T-helper 2 cell treated with Interferon-gamma antibody and Interleukin-4, amounts not matched to agents 100 ng/mL and 5 ng/mL, for 36 hours (primary cell): ENCODE results near the gene FAM107B. TPM values are rescaled to one million over a fixed set of nuclear protein-coding genes. Genes with fewer than 3 reads are reported as not detected.

Source experiments
- intact Hi-C: fragments of 100-400 bp; cut with micrococcal nuclease; formaldehyde crosslinking; loops from one replicate; pipeline ENCODE4 v1.15.1; 2023
- total RNA-seq: library from RNA; stranded (reverse); gene quantifications from 2 replicates; pipeline ENCODE4 v1.2.3, GENCODE V29; 2022

The FAM107B gene
- total RNA-seq, 1 donor from 2014 or later, result 161 TPM

- intact Hi-C loops, result loop anchor here (10.0 kb wide), 1 partner anchor 58 kb away; no protein-coding TSS in a partner anchor
Observed at GRCh38 chr10:14667280-14667679, 107.4 kb downstream of the FAM107B start.

- intact Hi-C loops, result loop anchor here (10.0 kb wide), 1 partner anchor 59 kb away; no protein-coding TSS in a partner anchor
Observed at GRCh38 chr10:14665865-14666857, 108.5 kb downstream of the FAM107B start.

DNA sequence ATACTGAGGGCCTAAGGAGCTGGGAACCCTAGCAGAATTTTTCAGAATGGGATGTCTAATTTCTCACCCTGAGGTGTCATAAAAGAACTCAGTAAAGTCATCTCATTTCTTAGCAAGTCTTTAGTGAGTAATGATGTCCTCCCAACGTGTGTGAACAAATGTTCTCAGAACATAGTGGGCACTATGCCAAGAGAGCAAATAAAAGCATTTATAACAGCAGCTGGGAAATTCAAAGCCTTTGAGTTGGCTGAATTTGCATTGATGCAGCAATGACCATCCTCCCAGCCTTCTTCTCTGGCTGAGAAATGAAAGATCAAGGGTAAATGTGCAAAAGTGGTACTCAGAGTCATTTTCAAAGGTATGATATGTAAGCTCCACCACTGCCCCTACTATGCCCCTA, 109.4 kb downstream of the FAM107B start:
- intact Hi-C loops, result loop anchor here (10.0 kb wide), 1 partner anchor 59 kb away; no protein-coding TSS in a partner anchor

DNA sequence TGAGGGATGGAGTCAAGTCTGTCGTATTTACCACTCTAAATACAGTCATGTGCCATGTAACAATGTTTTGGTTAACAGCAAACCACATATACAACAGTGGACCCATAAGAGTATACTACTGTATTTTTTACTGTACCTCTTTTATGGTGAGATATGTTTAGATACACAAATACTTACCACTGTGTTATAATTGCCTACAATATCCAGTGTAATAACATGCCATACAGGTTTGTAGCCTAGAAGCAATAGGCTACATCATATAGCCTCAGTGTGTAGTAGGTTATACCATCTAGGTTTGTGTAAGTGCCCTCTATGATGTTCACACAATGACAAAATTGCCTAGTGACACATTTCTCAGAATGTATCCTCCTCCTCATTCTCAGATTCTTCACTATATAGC, 110.4 kb downstream of the FAM107B start:
- intact Hi-C loops, result loop anchor here (10.0 kb wide), 1 partner anchor 60 kb away; no protein-coding TSS in a partner anchor

GRCh38 chr10:14661818-14662217, 112.9 kb downstream of the FAM107B start:
- intact Hi-C loops, result loop anchor here (10.0 kb wide), 1 partner anchor 63 kb away; no protein-coding TSS in a partner anchor

GRCh38 chr10:14660831-14661230, 113.9 kb downstream of the FAM107B start:
- intact Hi-C loops, result loop anchor here (10.0 kb wide), 1 partner anchor 64 kb away; no protein-coding TSS in a partner anchor

DNA sequence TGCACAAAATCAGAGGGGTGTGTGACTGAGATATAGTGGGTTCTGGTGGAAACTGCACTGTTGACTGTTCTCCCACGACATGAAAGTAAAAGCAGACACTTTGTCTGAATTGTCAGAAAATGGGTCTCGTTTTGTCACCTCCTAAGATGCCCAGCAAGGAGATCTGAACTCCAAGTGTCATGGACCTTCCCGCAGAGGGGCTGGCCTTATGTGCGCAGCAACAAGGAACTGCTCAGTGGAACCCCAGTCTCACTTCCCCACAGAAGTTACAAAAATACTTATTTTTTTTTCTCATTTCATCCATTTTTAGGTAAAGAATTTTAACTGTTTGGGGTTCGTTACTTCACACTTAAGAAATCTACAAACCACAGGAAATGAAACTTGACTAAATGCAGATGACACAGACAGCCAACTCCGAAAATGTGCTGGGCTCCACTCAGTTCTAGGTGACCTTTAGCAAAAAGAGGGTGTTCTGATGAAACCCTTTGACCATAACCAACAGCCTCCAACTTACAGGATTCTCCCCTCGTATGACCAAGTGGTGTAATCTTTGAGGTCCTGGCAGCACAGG, 115.0 kb downstream of the FAM107B start:
- intact Hi-C loops, result loop anchor here (1.0 to 10.0 kb wide), 3 partner anchors 10 to 65 kb away; no protein-coding TSS in a partner anchor

DNA sequence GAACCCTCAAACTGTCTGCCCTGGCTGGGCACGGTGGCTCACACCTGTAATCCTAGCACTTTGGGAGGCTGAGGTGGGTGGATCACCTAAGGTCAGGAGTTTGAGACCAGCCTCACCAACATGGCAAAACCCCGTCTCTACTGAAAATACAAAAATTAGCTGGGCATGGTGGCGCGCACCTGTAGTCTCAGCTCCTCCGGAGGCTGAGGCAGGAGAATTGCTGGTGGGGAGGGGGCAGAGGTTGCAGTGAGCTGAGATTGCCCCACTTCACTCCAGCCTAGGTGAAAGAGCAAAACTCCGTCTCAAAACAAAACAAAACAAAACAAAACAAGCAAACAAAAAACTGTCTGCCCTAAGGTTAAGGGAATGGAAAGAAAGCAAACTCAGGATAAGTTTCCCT, 115.6 kb downstream of the FAM107B start:
- intact Hi-C loops, result loop anchor here (1.0 kb wide), 2 partner anchors 10 to 54 kb away; no protein-coding TSS in a partner anchor

- intact Hi-C loops, result loop anchor here (1.0 kb wide), 2 partner anchors 9 to 53 kb away; no protein-coding TSS in a partner anchor
Observed at GRCh38 chr10:14658331-14659127, 116.2 kb downstream of the FAM107B start.

- intact Hi-C loops, result no loop called here
Observed at GRCh38 chr10:14656052-14656730, 118.5 kb downstream of the FAM107B start.

DNA sequence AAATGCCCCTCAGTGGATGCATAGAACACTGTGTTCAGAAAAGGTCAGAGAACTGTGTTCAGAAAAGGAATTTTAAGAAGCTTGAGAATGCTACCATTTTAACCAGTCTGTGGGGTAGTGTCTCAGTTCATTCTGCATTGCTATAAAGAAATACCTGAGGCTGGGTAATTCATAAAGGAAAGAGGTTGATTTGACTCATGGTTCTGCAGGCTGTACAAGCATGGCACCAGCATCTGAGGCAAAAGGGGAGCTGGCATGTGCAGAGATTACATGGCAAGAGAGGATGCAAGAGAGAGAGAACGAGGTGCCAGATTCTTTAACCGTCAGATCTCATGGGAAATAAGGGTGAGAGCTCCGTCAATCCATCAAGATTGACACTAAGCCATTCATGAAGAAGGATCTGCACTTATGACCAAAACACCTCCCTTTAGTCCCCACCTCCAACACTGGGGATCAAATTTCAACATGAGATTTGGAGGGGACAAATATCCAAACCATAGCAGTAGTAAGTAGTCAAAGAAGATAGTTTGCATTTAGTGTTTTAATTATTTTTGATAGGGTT, 119.8 kb downstream of the FAM107B start:
- intact Hi-C loops, result no loop called here

- intact Hi-C loops, result no loop called here
Observed at GRCh38 chr10:14653271-14654161, 121.2 kb downstream of the FAM107B start.

- intact Hi-C loops, result no loop called here
Observed at GRCh38 chr10:14652816-14653215, 121.9 kb downstream of the FAM107B start.

GRCh38 chr10:14652067-14652466, 122.6 kb downstream of the FAM107B start:
- intact Hi-C loops, result no loop called here

GRCh38 chr10:14649739-14650138, 125.0 kb downstream of the FAM107B start:
- intact Hi-C loops, result loop anchor here (1.0 to 5.0 kb wide), 4 partner anchors 10 to 228 kb away; partner anchors contain the start of gene SUV39H2

GRCh38 chr10:14648946-14649345, 125.8 kb downstream of the FAM107B start:
- intact Hi-C loops, result loop anchor here (1.0 to 5.0 kb wide), 6 partner anchors 10 to 228 kb away; partner anchors contain the start of genes CDNF, HSPA14, MSANTD7 and SUV39H2

- intact Hi-C loops, result loop anchor here (1.0 to 5.0 kb wide), 5 partner anchors 43 to 229 kb away; partner anchors contain the start of genes CDNF, HSPA14, MSANTD7 and SUV39H2
Observed at GRCh38 chr10:14648005-14648765, 126.5 kb downstream of the FAM107B start.
